Caco-2 (cell line): ENCODE results near the gene CDK14. TPM values are rescaled to one million over a fixed set of nuclear protein-coding genes. Genes with fewer than 3 reads are reported as not detected.

Experiments
- BruUV-seq: library from RNA; stranded (reverse); fragments of 400-500 nt; replicated peaks from 2 replicates; lab custom pipeline; 2021; lab: Mats Ljungman, UMichigan
- CTCF ChIA-PET: fragments of 300-600 bp; sonication (Branson Sonifier 250); formaldehyde crosslinking; loops from one replicate; lab custom pipeline; 2022; ENCODE audit warnings: antibody characterized with exemption; lab: Charles Lee
- POLR2A ChIA-PET: fragments of 300-600 bp; sonication (Branson Sonifier 250); formaldehyde crosslinking; loops from one replicate; lab custom pipeline; 2022; ENCODE audit warnings: antibody characterized with exemption; lab: Charles Lee
- DNase-seq, 2 experiments: peaks; one replicate each; pipeline versions ENCODE4 v3.0.0 to v3.0.0-alpha.2; 2020 to 2022
- H3K27me3 ChIP-seq: replicated peaks from 2 replicates; pipeline ENCODE4 v1.6.0; 2011; ENCODE audit warnings: low read length; ENCODE audit not compliant: control insufficient read depth, insufficient read depth
- H3K36me3 ChIP-seq: 2 replicates; pipeline ENCODE4 v1.5.1; 2011; ENCODE audit warnings: low read length; ENCODE audit not compliant: control insufficient read depth, insufficient read depth
- H3K4me1 ChIP-seq: fragments of 250-450 bp; sonication (Bioruptor Pico); 2 replicates; pipeline ENCODE4 v1.5.1; 2020; ENCODE audit warnings: mild to moderate bottlenecking
- H3K4me3 ChIP-seq: 2 replicates; pipeline ENCODE4 v1.5.1; 2011; ENCODE audit warnings: low read depth, mild to moderate bottlenecking, control low read depth, low read length
- H3K9me3 ChIP-seq: fragments of 250-450 bp; sonication (Bioruptor Pico); 2 replicates; pipeline ENCODE4 v1.5.1; 2020; ENCODE audit warnings: mild to moderate bottlenecking, moderate library complexity
- H3K27ac Mint-ChIP-seq: one replicate; pipeline ENCODE4 v1.8.0; 2022; ENCODE audit warnings: mixed read lengths; ENCODE audit not compliant: unreplicated experiment
- H3K27me3 Mint-ChIP-seq: one replicate; pipeline ENCODE4 v1.8.0; 2022; ENCODE audit warnings: mixed read lengths; ENCODE audit not compliant: insufficient read depth, unreplicated experiment
- H3K36me3 Mint-ChIP-seq: one replicate; pipeline ENCODE4 v1.8.0; 2022; ENCODE audit warnings: mild to moderate bottlenecking, mixed read lengths; ENCODE audit not compliant: insufficient read depth, unreplicated experiment
- H3K4me1 Mint-ChIP-seq: one replicate; pipeline ENCODE4 v1.8.0; 2022; ENCODE audit warnings: low read depth, mixed read lengths; ENCODE audit not compliant: unreplicated experiment
- H3K4me3 Mint-ChIP-seq: one replicate; pipeline ENCODE4 v1.8.0; 2022; ENCODE audit warnings: mild to moderate bottlenecking, moderate library complexity, mixed read lengths; ENCODE audit not compliant: unreplicated experiment
- H3K9me3 Mint-ChIP-seq: one replicate; pipeline ENCODE4 v1.8.0; 2022; ENCODE audit warnings: mixed read lengths; ENCODE audit not compliant: unreplicated experiment
- intact Hi-C: fragments of 100-400 bp; cut with micrococcal nuclease; formaldehyde crosslinking; loops from one replicate; pipeline ENCODE4 v1.10.0; 2022; ENCODE audit not compliant: unreplicated experiment
- total RNA-seq: library from RNA; stranded (reverse); gene quantifications from 2 replicates; pipeline ENCODE4 v1.2.3, GENCODE V29; 2022
- TF ChIP-seq, protein P1 (sequence below), 2 experiments: fragments of 200-600 bp in 1 of 2; IDR thresholded peaks; 1 replicate in 1 of 2; 2 replicates in 1 of 2; pipeline versions ENCODE4 v1.5.1 to v1.8.0; 2011 to 2022; ENCODE audit warnings: antibody characterized with exemption in 1 of 2, control low read depth in 1 of 2, inconsistent platforms in 1 of 2, low read depth in 1 of 2, low read length in 1 of 2, mild to moderate bottlenecking in 1 of 2, moderate library complexity in 1 of 2; ENCODE audit not compliant: insufficient read depth in 1 of 2, severe bottlenecking in 1 of 2, unreplicated experiment in 1 of 2

Gene CDK14
- total RNA-seq, 1 experiment from 2014 or later, result 18.2 TPM

DNA sequence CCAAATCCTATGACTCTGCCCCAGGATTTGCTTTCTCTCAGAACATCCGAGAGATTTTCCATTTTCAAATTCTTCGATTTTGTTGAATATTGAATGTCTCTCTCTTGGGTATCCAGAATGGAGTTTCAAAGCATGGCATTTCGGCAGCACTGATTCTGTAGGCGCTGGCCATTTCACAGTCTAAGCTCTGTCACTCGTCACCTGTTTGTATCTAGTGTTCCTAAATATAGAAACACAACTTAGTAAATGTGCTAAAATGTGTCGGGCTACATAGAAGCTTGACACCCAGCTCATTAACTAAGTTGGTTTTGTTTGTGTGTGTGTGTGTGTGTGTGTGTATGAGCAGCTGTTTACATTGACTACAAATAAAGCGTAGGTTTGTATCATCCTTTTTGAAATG lies 494.6 kb downstream of the CDK14 start:
- Mint-ChIP-seq H3K4me1 (no peaks in the 10 kb centered on the region), H3K27me3 (no peaks in the 10 kb centered on the region), H3K36me3 (no peaks in the 10 kb centered on the region), H3K9me3 (no peaks in the 10 kb centered on the region), H3K27ac (no peak overlapping the region), H3K4me3 (no peak overlapping the region)
- Histone ChIP-seq H3K27me3 (no peaks in the 10 kb centered on the region), H3K4me1 (no peaks in the 10 kb centered on the region), H3K9me3 (no peaks in the 10 kb centered on the region), H3K36me3 (no peaks in the 10 kb centered on the region), H3K4me3 (no peak overlapping the region)
- no TSS peak for BruUV-seq
- TF ChIP-seq, protein P1, sequence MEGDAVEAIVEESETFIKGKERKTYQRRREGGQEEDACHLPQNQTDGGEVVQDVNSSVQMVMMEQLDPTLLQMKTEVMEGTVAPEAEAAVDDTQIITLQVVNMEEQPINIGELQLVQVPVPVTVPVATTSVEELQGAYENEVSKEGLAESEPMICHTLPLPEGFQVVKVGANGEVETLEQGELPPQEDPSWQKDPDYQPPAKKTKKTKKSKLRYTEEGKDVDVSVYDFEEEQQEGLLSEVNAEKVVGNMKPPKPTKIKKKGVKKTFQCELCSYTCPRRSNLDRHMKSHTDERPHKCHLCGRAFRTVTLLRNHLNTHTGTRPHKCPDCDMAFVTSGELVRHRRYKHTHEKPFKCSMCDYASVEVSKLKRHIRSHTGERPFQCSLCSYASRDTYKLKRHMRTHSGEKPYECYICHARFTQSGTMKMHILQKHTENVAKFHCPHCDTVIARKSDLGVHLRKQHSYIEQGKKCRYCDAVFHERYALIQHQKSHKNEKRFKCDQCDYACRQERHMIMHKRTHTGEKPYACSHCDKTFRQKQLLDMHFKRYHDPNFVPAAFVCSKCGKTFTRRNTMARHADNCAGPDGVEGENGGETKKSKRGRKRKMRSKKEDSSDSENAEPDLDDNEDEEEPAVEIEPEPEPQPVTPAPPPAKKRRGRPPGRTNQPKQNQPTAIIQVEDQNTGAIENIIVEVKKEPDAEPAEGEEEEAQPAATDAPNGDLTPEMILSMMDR (IDR thresholded peaks at IDR 0.05; ENCODE audit: insufficient read depth in 1 of 2, low read depth in 1 of 2, low read length in 1 of 2, severe bottlenecking in 1 of 2, unreplicated experiment in 1 of 2), result no peak
- POLR2A ChIA-PET, result no interaction called here
- intact Hi-C loops, result no loop called here
- CTCF ChIA-PET, result no interaction called here
- no peak for DNase-seq

DNA sequence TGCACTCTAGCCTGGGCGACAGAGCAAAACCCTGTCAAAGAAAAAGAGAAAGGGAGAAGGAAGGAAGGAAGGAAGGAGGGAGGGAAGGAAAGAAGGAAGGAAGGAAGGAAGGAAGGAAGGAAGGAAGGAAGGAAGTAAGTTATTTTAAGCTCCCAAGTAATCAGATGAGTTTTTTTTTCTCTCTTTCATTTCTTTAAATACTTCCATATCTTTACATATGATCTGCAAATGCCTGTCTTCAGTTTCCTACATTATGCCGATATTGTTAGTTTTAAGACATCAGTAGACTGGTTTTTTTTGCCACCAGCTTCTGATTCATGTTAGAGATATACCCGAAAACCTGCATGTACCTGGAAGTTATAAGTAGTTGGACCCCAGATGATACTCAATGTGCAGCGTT lies 495.5 kb downstream of the CDK14 start:
- H3K27ac Mint-ChIP-seq, result no peak overlapping the region
- CTCF ChIA-PET, result no interaction called here

DNA sequence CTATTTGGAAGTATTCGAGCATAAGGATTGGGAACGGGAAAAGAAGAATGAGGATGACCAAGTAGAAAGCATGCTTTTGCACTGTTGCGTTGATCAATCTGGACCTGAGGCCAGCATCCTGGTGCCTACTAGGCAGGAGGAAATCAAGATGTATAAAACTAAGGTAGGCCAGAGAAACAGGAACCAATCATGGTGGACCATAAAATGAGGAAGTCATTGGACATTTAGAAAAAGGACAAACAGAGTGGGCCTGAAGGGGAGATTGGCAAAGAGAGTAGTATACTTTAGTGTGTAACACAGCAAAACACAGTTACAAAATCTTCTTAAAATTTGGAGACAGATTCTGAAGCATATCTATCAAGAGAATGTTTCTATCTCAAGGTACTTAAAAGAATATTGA lies 497.1 kb downstream of the CDK14 start:
- Histone ChIP-seq H3K36me3 (no peaks in the 10 kb centered on the region), H3K9me3 (no peaks in the 10 kb centered on the region), H3K4me1 (no peaks in the 10 kb centered on the region), H3K4me3 (no peak overlapping the region), H3K27me3 (no peaks in the 10 kb centered on the region)
- Mint-ChIP-seq H3K4me1 (no peaks in the 10 kb centered on the region), H3K4me3 (no peak overlapping the region), H3K27me3 (no peaks in the 10 kb centered on the region), H3K27ac (no peak overlapping the region), H3K9me3 (no peaks in the 10 kb centered on the region), H3K36me3 (no peaks in the 10 kb centered on the region)
- intact Hi-C loops, result no loop called here
- DNase-seq, result no peak
- TF ChIP-seq, protein P1 (IDR thresholded peaks at IDR 0.05; ENCODE audit: insufficient read depth in 1 of 2, low read depth in 1 of 2, low read length in 1 of 2, severe bottlenecking in 1 of 2, unreplicated experiment in 1 of 2), result no peak
- CTCF ChIA-PET, result no interaction called here
- no TSS peak for BruUV-seq
- POLR2A ChIA-PET, result no interaction called here

More for the DNA sequence above, 495.5 kb downstream of the CDK14 start:
- intact Hi-C loops, result no loop called here
- no peaks in the 10 kb centered on the region for H3K36me3 Mint-ChIP-seq
- no peaks in the 10 kb centered on the region for H3K9me3 ChIP-seq
- H3K9me3 Mint-ChIP-seq, result no peaks in the 10 kb centered on the region
- H3K27me3 Mint-ChIP-seq, result no peaks in the 10 kb centered on the region
- no TSS peak for BruUV-seq
- H3K4me3 Mint-ChIP-seq, result no peak overlapping the region
- no peak overlapping the region for H3K4me3 ChIP-seq
- no peak for DNase-seq
- H3K4me1 ChIP-seq, result no peaks in the 10 kb centered on the region
- TF ChIP-seq, protein P1 (IDR thresholded peaks at IDR 0.05; ENCODE audit: insufficient read depth in 1 of 2, low read depth in 1 of 2, low read length in 1 of 2, severe bottlenecking in 1 of 2, unreplicated experiment in 1 of 2), result no peak
- no peaks in the 10 kb centered on the region for H3K36me3 ChIP-seq
- no peaks in the 10 kb centered on the region for H3K27me3 ChIP-seq
- H3K4me1 Mint-ChIP-seq, result no peaks in the 10 kb centered on the region
- POLR2A ChIA-PET, result no interaction called here
